NCI-H345 treated with DMSO at 0.1 percent for 48 hours (cell line): Measurements from ENCODE around the gene OARD1.
"Not testable (repeated sequence)": the region's sequence is repeated elsewhere in the genome, so short reads cannot be mapped to it uniquely, and the experiment has no call there.

ENCODE experiments used
- DNase-seq: peaks from one replicate; lab custom pipeline; 2025; ENCODE audit not compliant: unreplicated experiment; lab: John Stamatoyannopoulos, UW

Gene OARD1

DNA sequence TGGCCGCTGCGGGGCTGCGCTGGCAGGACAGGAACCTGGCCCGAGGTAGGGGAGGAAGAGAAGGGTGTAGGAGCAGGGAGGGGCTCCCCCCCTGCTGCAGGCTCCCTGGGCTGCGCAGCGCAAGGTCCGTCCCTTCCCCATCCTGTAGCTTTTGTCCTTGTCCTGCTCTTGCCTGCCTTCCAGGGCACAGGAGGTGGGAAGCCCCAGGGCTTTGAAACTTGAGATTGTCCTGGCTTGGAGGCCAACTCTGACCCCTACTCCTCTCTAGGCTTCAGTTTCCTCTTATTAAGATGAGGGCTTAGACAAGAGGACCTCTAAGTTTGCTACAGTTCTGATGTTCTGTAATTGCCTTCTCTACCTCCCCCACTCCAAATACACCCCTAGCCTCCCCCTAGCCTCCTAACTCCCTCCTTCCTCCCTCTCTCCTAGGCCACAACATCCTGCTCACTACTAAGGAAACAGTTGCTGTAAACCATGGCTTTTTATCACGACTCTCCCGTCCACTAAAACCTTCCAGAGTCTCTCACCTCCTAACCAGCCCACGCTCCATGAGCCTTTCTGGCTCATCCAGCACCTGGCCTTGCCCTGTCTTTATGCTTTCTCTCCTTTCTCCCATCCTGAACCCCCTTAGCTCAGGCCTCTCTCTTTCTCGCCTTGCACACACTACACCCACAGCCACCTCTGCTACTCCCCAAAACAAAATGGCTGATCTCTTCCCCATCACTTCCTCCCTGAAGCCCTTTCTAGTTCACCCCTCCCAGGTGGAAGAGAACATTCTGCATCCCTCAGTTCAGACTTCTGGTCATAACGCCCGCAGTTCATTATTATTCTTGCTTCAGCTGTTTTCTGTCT lies 43.4 kb downstream of the OARD1 start:
- DNase-seq, result no peak

DNA sequence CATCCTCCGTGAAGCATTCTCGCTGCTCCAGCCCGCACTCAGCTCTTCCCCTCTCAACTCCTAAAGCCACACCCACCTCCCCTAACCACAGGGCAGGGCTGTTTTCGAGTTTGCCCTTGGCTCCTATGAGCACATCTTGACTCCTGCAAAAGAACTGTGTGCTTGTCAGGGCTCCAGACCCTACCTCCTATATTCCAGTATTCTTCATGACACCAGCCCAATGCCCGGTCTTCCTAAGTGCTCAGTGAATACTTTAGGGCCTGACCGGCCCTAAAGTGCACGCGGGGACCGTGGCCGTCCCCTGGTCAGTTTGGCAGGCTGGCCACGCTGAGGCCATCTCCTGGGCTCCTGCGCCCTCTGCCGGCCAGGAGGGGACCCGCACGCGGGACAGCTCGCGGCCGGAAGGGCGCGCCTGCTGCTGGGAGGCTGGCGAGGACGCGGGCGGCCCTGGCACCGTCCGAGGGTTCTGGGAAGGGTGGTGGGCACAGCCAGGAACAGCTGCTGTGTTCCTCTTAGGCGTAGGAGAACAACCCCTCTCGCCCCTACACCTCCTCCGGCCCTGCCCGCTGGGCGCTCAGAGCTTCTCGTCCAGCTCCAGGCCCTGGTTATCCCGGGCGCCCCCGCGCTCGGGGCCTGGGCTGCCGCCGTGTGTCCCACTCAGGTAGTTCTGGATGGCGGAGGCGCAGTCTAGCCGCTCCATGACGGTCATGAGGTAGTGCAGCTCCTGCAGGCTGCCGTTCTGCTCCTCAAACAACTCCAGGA lies 44.2 kb downstream of the OARD1 start:
- DNase-seq, result no peak

DNA sequence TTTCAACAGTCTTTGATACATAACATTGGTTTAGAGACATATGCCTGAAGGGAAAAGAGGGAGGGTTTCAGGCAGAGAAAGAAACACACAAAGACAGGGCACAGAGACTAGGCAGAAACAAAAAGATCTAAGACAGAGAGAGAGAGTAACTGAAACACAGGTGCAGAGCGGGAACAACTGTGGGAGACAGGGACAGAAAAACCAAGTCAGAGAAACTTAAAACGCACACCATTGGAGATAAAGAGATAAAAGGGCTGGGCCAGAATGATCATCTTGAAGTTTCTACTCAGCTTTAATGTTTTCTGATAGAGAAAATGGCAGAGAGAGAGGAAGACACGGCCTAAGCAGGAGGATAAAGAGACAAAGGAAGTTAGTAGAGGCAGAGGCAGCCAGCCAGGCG lies 44.9 kb downstream of the OARD1 start:
- DNase-seq, result no peak

DNA sequence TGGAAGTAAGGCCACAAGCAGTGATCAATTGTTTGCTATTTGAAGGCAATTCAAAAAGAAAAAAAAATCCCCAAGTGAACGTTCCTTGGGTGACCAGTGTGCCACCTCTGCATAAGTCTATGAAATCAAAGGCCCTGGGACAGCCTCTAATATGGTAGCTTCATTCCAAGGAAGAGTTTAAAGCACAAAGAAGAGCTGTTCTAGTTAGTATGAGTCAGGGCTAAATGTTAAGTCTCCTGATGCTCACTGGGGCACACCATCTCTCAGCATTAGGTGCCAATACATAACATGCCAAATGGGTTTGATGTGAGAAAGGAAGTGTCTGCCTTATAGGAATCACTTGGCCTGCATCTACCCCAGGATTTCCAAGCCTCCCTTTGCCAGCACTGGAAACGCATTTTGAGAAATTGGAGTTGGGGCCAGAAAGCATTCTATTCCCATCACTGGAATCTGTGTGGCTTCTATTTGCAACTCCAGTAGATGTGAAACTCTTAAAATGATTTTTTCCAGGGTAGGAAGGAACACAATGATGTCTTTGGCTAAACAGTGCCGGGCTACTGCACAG lies 46.1 kb downstream of the OARD1 start:
- no peak for DNase-seq

DNA sequence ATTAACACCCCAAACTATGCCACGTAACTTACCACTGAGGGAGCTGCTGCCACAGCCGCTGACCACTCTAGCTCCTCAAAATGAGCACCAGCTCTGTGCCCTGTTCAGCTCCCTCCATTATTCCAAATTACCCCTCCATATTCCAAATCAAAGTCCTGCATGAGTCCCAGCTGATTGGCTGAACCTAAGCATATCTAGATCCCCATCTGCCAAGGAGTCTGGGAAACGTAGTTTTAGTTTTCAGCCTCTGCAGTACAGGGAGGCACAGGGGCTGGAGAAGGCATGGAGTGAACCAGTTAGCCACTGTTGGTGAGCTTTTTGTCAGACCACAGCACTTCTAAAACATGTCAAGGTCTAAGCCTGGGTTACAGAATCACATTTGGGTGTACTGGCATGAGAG lies 49.0 kb downstream of the OARD1 start:
- no peak for DNase-seq

DNA sequence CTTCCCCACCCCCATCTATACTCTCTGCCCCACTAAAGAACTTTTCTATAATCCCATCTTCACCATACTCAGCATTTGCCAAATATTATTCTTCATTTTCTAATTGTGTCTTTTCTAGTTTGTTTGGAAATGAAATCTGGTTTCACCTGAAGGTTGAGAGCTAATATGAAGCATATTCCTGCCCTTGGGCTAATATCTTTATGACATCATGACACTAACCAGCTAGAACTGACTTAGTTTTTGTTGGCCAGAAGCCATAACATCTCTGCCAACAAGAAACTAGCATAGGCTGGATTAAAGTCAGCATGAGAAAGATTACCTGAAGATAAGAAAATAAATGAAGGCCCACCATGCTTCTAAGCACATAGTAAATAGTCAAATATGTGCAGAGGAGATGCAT lies 49.9 kb downstream of the OARD1 start:
- no peak for DNase-seq

DNA sequence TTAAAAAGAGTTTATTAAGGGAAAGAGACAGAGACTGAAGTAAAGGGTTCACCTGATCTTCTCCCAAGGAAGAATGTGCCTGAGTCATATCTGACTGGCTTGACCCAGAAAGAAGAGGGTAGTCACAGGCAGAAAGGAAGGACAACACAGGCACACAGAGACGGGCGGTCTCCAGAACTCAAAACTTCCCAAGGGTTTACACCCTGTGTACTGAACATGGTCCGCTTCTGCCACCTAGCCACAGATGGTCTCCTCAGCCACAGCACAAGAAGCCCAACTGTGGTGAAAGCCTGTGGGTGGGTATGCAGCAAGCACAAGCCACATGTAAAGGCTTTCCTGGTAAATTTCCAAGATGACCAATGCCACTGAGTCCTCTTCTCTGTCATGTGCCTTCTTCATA lies 50.3 kb downstream of the OARD1 start:
- DNase-seq, result no peak

DNA sequence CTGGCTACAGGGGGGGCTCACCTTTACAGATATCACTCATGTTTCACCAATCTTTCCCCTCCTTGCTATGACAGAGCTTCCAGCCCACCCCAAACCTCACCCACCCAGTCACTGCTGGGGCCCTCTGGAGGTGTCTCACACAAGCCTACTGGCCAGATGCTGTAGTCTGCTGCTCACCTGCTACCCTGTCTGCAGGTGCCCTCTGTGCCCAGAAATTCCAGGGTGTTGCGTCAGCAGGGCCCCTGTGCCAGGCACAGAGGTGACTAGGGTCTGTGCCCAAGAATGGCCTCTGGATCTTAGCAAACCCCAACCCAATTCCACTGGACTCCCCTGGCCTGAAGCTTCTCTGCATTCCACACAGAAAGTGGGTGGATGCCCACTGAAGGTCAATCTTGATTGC lies 54.5 kb downstream of the OARD1 start:
- no peak for DNase-seq

DNA sequence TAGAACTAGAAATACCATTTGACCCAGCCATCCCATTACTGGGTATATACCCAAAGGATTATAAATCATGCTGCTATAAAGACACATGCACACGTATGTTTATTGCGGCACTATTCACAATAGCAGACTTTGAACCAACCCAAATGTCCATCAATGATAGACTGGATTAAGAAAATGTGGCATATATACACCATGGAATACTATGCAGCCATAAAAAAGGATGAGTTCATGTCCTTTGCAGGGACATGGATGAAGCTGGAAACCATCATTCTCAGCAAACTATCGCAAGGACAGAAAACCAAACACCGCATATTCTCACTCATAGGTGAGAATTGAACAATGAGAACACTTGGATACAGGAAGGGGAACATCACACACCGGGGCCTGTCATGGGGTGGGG lies 56.3 kb downstream of the OARD1 start:
- DNase-seq, result not testable (repeated sequence)

DNA sequence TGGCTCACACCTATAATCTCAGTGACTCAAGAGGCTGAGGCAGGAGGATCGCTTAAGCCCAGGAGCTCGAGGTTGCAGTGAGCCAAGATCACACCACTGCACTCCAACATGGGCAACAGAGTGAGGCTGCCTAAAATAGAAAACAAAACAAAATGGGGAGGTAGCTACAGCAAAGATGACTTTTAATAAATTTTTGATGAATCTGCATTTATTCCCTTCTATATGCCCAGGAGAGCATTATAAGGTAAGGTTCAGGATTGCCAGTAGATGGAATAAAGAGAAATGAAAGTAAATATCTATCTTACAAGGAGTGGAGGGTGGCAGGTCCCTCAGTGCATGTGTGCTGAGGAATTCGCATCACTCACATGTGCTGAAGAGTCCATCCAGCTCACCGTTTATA lies 57.4 kb downstream of the OARD1 start:
- no peak for DNase-seq
